GM12878 (cell line): ENCODE results near the gene PDXP. TPM values are rescaled to one million over a fixed set of nuclear protein-coding genes. Genes with fewer than 3 reads are reported as not detected.

Experiments used
- BCL11A ChIP-seq: IDR thresholded peaks from 2 replicates; pipeline ENCODE4 v1.6.1; 2011; ENCODE audit warnings: low read depth, low read length
- BRCA1 ChIP-seq: IDR thresholded peaks from 2 replicates; pipeline ENCODE4 v1.6.1; 2011; ENCODE audit warnings: low read depth, low read length, improper control_type of control experiment
- CBX3 ChIP-seq: fragments of 200-600 bp; sonication (generic); IDR thresholded peaks from 2 replicates; pipeline ENCODE4 v1.6.1; 2016; ENCODE audit warnings: low read depth, borderline replicate concordance
- EGR1 ChIP-seq, 2 experiments: IDR thresholded peaks; 1 replicate in 1 of 2; 2 replicates in 1 of 2; pipeline ENCODE4 v1.6.1; 2011 to 2012; ENCODE audit warnings: low read depth in 2 of 2, low read length in 2 of 2, borderline replicate concordance in 1 of 2, mild to moderate bottlenecking in 1 of 2, moderate library complexity in 1 of 2
- FOXM1 ChIP-seq: IDR thresholded peaks from 2 replicates; pipeline ENCODE4 v1.6.1; 2012; ENCODE audit warnings: low read depth, mild to moderate bottlenecking, inconsistent platforms, low read length, moderate library complexity
- KAT2A ChIP-seq: conservative IDR thresholded peaks from 2 replicates; pipeline ENCODE4 v1.6.1; 2011; ENCODE audit warnings: low read depth, low read length; ENCODE audit not compliant: control insufficient read depth
- MTA3 ChIP-seq: IDR thresholded peaks from 2 replicates; pipeline ENCODE4 v1.6.1; 2012; ENCODE audit warnings: low read length, inconsistent platforms, borderline replicate concordance
- MYC ChIP-seq: IDR thresholded peaks from 2 replicates; pipeline ENCODE4 v1.6.1; 2011; ENCODE audit warnings: mild to moderate bottlenecking, low read length, moderate library complexity, inconsistent platforms; ENCODE audit not compliant: insufficient read depth, insufficient replicate concordance, insufficient read length, severe bottlenecking
- NR2C2 ChIP-seq: IDR thresholded peaks from 2 replicates; pipeline ENCODE4 v1.6.1; 2011; ENCODE audit warnings: borderline replicate concordance, low read depth; ENCODE audit not compliant: control insufficient read depth, insufficient read length
- RB1 ChIP-seq: fragments of 450-650 bp; formaldehyde crosslinking; IDR thresholded peaks from 2 replicates; pipeline ENCODE4 v1.6.1; 2017; ENCODE audit warnings: mild to moderate bottlenecking, borderline replicate concordance
- SMAD1 ChIP-seq: fragments of 450-650 bp; IDR thresholded peaks from 2 replicates; pipeline ENCODE4 v1.6.1; 2018; ENCODE audit warnings: mild to moderate bottlenecking, low read depth; ENCODE audit not compliant: partially characterized antibody
- SMAD5 ChIP-seq: IDR thresholded peaks from 2 replicates; pipeline ENCODE4 v1.6.1; 2016; ENCODE audit warnings: antibody characterized with exemption, low read depth
- SREBF1 ChIP-seq: IDR thresholded peaks from 2 replicates; pipeline ENCODE4 v1.6.1; 2012; ENCODE audit warnings: mild to moderate bottlenecking, low read length
- SUZ12 ChIP-seq: fragments of 200-600 bp; sonication (generic); IDR thresholded peaks from one replicate; pipeline ENCODE4 v1.6.1; 2018; ENCODE audit warnings: antibody characterized with exemption, mild to moderate bottlenecking; ENCODE audit not compliant: unreplicated experiment
- YY1 ChIP-seq: IDR thresholded peaks from 2 replicates; pipeline ENCODE4 v1.6.1; 2011; ENCODE audit warnings: low read depth, mild to moderate bottlenecking, low read length
- ZNF384 ChIP-seq: IDR thresholded peaks from 2 replicates; pipeline ENCODE4 v1.6.1; 2012; ENCODE audit warnings: low read depth, mild to moderate bottlenecking, low read length, improper control_type of control experiment, borderline replicate concordance
- ZZZ3 ChIP-seq: IDR thresholded peaks from 2 replicates; pipeline ENCODE4 v1.6.1; 2011; ENCODE audit warnings: low read depth; ENCODE audit not compliant: control insufficient read depth, insufficient read length
- polyA plus RNA-seq, 11 experiments: library from polyadenylated mRNA; depleted of rRNA in 4 of 11; unstranded in 6 of 11; stranded (reverse) in 5 of 11; fragments of >200 nt; fragmentation: Nextera tagmentation in 4 of 11; fragmentation: Illumina TruSeq in 1 of 11; extraction: Ambion mirVana in 4 of 11; extraction: Trizol in 1 of 11; gene quantifications; 1 replicate in 1 of 11; 2 replicates in 10 of 11; pipeline versions ENCODE4 v1.2.1 to v1.2.3, GENCODE V29; 2011 to 2016; ENCODE audit warnings: inconsistent platforms in 2 of 11, missing spikeins in 2 of 11, low read depth in 1 of 11
- total RNA-seq, 4 experiments: library from RNA; depleted of rRNA in 3 of 4; stranded (reverse); fragments of >200 nt in 3 of 4; fragmentation: Illumina TruSeq in 1 of 4; extraction: Trizol in 1 of 4; gene quantifications; 2 replicates each; pipeline versions ENCODE4 v1.2.1 to v1.2.3, GENCODE V29; 2013 to 2021
- TF ChIP-seq, protein P1 (sequence below), 3 experiments: IDR thresholded peaks in 2 of 3; conservative IDR thresholded peaks in 1 of 3; 2 replicates each; pipeline ENCODE4 v1.5.1; 2011; ENCODE audit warnings: low read depth in 3 of 3, low read length in 3 of 3, mild to moderate bottlenecking in 3 of 3, control low read depth in 2 of 3, moderate library complexity in 2 of 3, inconsistent platforms in 1 of 3, mixed read lengths in 1 of 3; ENCODE audit not compliant: control insufficient read depth in 2 of 3, insufficient read depth in 1 of 3; ENCODE audit errors: extremely low read depth in 1 of 3
- TF ChIP-seq, protein P2 (sequence below): fragments of 450-650 bp; IDR thresholded peaks from 2 replicates; pipeline ENCODE4 v1.6.1; 2016; ENCODE audit warnings: mild to moderate bottlenecking, moderate library complexity, borderline replicate concordance
- TF ChIP-seq, protein P3 (sequence below): fragments of 450-650 bp; IDR thresholded peaks from 2 replicates; pipeline ENCODE4 v1.6.1; 2017; ENCODE audit warnings: antibody characterized with exemption, mild to moderate bottlenecking, moderate library complexity

PDXP gene
- total and polyA plus RNA-seq, 10 of the 15 experiments (the other 5 are each of a cell fraction or from before 2014, with no cell fraction given): 4.4 to 56.7 (median 34.6) TPM

DNA sequence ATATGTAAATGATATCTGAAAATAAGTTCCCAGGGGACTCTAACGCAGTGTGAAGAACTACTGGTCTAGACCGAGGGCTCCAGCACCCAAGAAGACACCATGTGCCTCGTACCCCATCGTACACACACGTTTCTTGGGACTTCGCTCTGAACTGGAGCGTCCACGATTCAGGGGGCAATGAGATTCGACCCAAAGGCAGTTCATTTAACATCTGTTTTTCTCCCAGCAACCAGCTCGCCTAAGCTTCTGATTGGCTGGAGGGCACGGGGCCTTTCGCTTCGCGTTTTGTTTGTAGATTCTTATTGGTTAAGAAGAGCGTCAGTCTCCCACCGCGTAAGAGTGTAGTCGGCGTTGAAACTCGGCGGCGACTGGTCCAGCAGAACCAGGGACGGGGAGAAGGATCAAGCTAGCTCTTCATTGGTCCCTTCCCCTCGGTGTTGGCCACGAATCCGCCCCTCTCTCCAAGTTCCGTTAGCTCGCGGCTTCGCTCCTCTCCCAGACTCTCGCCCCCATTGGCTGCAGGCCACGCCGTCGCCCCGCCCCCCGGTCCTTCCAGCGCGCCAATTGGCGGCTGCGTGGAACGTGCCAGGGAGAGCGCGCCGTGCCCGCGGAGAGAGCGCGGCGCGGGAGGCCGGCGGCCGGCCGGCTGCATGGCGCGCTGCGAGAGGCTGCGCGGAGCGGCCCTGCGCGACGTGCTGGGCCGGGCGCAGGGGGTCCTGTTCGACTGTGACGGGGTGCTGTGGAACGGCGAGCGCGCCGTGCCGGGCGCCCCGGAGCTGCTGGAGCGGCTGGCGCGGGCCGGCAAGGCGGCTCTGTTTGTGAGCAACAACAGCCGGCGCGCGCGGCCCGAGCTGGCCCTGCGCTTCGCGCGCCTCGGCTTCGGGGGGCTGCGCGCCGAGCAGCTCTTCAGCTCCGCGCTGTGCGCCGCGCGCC lies at the start of gene PDXP (continued):
- TF ChIP-seq, protein P1, sequence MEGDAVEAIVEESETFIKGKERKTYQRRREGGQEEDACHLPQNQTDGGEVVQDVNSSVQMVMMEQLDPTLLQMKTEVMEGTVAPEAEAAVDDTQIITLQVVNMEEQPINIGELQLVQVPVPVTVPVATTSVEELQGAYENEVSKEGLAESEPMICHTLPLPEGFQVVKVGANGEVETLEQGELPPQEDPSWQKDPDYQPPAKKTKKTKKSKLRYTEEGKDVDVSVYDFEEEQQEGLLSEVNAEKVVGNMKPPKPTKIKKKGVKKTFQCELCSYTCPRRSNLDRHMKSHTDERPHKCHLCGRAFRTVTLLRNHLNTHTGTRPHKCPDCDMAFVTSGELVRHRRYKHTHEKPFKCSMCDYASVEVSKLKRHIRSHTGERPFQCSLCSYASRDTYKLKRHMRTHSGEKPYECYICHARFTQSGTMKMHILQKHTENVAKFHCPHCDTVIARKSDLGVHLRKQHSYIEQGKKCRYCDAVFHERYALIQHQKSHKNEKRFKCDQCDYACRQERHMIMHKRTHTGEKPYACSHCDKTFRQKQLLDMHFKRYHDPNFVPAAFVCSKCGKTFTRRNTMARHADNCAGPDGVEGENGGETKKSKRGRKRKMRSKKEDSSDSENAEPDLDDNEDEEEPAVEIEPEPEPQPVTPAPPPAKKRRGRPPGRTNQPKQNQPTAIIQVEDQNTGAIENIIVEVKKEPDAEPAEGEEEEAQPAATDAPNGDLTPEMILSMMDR (IDR thresholded peaks at IDR 0.05 in 2 of 3, conservative IDR thresholded peaks at IDR 0.05 in 1 of 3; ENCODE audit: control insufficient read depth in 2 of 3, extremely low read depth in 1 of 3, insufficient read depth in 1 of 3, low read depth in 3 of 3, low read length in 3 of 3): no peak
- TF ChIP-seq ZZZ3 (no peak), ZNF384 (no peak), SREBF1 (no peak), BRCA1 (no peak), KAT2A (no peak), EGR1 (IDR thresholded peaks at IDR 0.05; ENCODE audit: borderline replicate concordance in 1 of 2, low read depth in 2 of 2, low read length in 2 of 2) (no peak), SMAD1 (no peak), BCL11A (no peak), NR2C2 (no peak), FOXM1 (no peak), MTA3 (no peak), RB1 (peak; percentile 95; the same call in 1 of the 2 replicates), MYC (no peak), CBX3 (no peak), SUZ12 (no peak), SMAD5 (no peak), YY1 (peak; percentile 73)
- TF ChIP-seq, protein P2, sequence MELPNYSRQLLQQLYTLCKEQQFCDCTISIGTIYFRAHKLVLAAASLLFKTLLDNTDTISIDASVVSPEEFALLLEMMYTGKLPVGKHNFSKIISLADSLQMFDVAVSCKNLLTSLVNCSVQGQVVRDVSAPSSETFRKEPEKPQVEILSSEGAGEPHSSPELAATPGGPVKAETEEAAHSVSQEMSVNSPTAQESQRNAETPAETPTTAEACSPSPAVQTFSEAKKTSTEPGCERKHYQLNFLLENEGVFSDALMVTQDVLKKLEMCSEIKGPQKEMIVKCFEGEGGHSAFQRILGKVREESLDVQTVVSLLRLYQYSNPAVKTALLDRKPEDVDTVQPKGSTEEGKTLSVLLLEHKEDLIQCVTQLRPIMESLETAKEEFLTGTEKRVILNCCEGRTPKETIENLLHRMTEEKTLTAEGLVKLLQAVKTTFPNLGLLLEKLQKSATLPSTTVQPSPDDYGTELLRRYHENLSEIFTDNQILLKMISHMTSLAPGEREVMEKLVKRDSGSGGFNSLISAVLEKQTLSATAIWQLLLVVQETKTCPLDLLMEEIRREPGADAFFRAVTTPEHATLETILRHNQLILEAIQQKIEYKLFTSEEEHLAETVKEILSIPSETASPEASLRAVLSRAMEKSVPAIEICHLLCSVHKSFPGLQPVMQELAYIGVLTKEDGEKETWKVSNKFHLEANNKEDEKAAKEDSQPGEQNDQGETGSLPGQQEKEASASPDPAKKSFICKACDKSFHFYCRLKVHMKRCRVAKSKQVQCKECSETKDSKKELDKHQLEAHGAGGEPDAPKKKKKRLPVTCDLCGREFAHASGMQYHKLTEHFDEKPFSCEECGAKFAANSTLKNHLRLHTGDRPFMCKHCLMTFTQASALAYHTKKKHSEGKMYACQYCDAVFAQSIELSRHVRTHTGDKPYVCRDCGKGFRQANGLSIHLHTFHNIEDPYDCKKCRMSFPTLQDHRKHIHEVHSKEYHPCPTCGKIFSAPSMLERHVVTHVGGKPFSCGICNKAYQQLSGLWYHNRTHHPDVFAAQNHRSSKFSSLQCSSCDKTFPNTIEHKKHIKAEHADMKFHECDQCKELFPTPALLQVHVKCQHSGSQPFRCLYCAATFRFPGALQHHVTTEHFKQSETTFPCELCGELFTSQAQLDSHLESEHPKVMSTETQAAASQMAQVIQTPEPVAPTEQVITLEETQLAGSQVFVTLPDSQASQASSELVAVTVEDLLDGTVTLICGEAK: no peak; the same call in 1 of the 2 replicates
- TF ChIP-seq, protein P3, sequence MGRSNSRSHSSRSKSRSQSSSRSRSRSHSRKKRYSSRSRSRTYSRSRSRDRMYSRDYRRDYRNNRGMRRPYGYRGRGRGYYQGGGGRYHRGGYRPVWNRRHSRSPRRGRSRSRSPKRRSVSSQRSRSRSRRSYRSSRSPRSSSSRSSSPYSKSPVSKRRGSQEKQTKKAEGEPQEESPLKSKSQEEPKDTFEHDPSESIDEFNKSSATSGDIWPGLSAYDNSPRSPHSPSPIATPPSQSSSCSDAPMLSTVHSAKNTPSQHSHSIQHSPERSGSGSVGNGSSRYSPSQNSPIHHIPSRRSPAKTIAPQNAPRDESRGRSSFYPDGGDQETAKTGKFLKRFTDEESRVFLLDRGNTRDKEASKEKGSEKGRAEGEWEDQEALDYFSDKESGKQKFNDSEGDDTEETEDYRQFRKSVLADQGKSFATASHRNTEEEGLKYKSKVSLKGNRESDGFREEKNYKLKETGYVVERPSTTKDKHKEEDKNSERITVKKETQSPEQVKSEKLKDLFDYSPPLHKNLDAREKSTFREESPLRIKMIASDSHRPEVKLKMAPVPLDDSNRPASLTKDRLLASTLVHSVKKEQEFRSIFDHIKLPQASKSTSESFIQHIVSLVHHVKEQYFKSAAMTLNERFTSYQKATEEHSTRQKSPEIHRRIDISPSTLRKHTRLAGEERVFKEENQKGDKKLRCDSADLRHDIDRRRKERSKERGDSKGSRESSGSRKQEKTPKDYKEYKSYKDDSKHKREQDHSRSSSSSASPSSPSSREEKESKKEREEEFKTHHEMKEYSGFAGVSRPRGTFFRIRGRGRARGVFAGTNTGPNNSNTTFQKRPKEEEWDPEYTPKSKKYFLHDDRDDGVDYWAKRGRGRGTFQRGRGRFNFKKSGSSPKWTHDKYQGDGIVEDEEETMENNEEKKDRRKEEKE: 0 out of 2 replicates have a peak, but pooled peaks have one; percentile 44
